Sigmoid colon (tissue), 7 donors: ENCODE measurements around the gene GARNL3. TPM values are rescaled to one million over a fixed set of nuclear protein-coding genes. Genes with fewer than 3 reads are reported as not detected.

Experiments used
- DNase-seq: peaks from one replicate; pipeline ENCODE4 v3.0.0-alpha.2; 2019
- H3K27ac ChIP-seq, 4 donors: fragments of 200-600 bp; sonication (generic); one replicate each; pipeline ENCODE4 v1.5.1; 2016 to 2019; ENCODE audit warnings: mild to moderate bottlenecking in 1 of 4
- H3K27me3 ChIP-seq, 3 donors: fragments of 200-600 bp; sonication (generic); one replicate each; pipeline ENCODE4 v1.5.1; 2019; ENCODE audit warnings: mild to moderate bottlenecking in 1 of 3
- H3K36me3 ChIP-seq, 4 donors: fragments of 200-600 bp; sonication (generic); one replicate each; pipeline ENCODE4 v1.5.1; 2016 to 2019
- H3K4me1 ChIP-seq, 4 donors: fragments of 200-600 bp; sonication (generic); one replicate each; pipeline ENCODE4 v1.5.1; 2017 to 2019
- H3K4me3 ChIP-seq, 4 donors: fragments of 200-600 bp; sonication (generic); one replicate each; pipeline ENCODE4 v1.5.1; 2017 to 2019; ENCODE audit warnings: mild to moderate bottlenecking in 2 of 4, moderate library complexity in 1 of 4
- H3K9me3 ChIP-seq, 4 donors: fragments of 200-600 bp in 3 of 4; sonication (generic) in 3 of 4; one replicate each; pipeline versions ENCODE4 v1.5.1 to v1.6.1; 2013 to 2019
- EP300 ChIP-seq, 4 donors: sonication (generic); formaldehyde crosslinking; IDR thresholded peaks; one replicate each; pipeline ENCODE4 v1.6.1; 2017; ENCODE audit warnings: antibody characterized with exemption in 4 of 4
- POLR2A ChIP-seq, 2 donors: fragments of 450-650 bp; IDR thresholded peaks; one replicate each; pipeline ENCODE4 v1.6.1; 2016; ENCODE audit warnings: antibody characterized with exemption in 2 of 2, mild to moderate bottlenecking in 2 of 2, moderate library complexity in 2 of 2
- POLR2AphosphoS5 ChIP-seq, 4 donors: sonication (generic); formaldehyde crosslinking; IDR thresholded peaks; one replicate each; pipeline ENCODE4 v1.6.1; 2017; ENCODE audit warnings: antibody characterized with exemption in 4 of 4
- WGBS, 2 donors: extraction: QIAGEN DNeasy Blood & Tissue Kit; methylation state at CpG; one replicate each; pipeline ENCODE4 v1.1.7; 2013; 5-methylcytosine and 5-hydroxymethylcytosine counted together
- intact Hi-C: fragments of 100-400 bp; cut with DNase I; formaldehyde crosslinking; loops from one replicate; pipeline ENCODE4 v1.15.1; 2023
- polyA plus RNA-seq, 3 donors: library from polyadenylated mRNA; stranded (reverse); fragments of 200-250 nt; gene quantifications; one replicate each; pipeline ENCODE4 v1.2.3, GENCODE V29; 2013
- total RNA-seq, 4 donors: library from RNA; depleted of rRNA; stranded (reverse); fragments of >200 nt; gene quantifications; one replicate each; pipeline ENCODE4 v1.1.0, GENCODE V29; 2016
- TF ChIP-seq, protein P1 (sequence below), 4 experiments: fragments of 450-650 bp in 3 of 4; fragments of 200-600 bp in 1 of 4; IDR thresholded peaks; one replicate each; pipeline ENCODE4 v1.5.1; 2016 to 2019; ENCODE audit warnings: antibody characterized with exemption in 4 of 4, mild to moderate bottlenecking in 3 of 4, moderate library complexity in 2 of 4
- donor health status: healthy with polysubstance abuse.
- donor health status: Bipolar disorder and iron deficiency.
- donor health status: healthy.

GARNL3 gene
- total and polyA plus RNA-seq, 7 donors, result 0.92 to 28.0 (median 10.2) TPM

- intact Hi-C loops, result no loop called here
- no peak overlapping the region for H3K4me3 ChIP-seq
- no peak for TF ChIP-seq EP300 (IDR thresholded peaks at IDR 0.05)
- TF ChIP-seq, protein P1, sequence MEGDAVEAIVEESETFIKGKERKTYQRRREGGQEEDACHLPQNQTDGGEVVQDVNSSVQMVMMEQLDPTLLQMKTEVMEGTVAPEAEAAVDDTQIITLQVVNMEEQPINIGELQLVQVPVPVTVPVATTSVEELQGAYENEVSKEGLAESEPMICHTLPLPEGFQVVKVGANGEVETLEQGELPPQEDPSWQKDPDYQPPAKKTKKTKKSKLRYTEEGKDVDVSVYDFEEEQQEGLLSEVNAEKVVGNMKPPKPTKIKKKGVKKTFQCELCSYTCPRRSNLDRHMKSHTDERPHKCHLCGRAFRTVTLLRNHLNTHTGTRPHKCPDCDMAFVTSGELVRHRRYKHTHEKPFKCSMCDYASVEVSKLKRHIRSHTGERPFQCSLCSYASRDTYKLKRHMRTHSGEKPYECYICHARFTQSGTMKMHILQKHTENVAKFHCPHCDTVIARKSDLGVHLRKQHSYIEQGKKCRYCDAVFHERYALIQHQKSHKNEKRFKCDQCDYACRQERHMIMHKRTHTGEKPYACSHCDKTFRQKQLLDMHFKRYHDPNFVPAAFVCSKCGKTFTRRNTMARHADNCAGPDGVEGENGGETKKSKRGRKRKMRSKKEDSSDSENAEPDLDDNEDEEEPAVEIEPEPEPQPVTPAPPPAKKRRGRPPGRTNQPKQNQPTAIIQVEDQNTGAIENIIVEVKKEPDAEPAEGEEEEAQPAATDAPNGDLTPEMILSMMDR (IDR thresholded peaks at IDR 0.05), result no peak
- WGBS, 2 donors, result 84 to 95% methylated on average over 3 of the region's 3 CpGs
- H3K9me3 ChIP-seq, result no peaks in the 10 kb centered on the region
- H3K27me3 ChIP-seq, result no peaks in the 10 kb centered on the region
- no peaks in the 10 kb centered on the region for H3K4me1 ChIP-seq
- no peak for DNase-seq
- H3K27ac ChIP-seq, result no peak overlapping the region
- no peaks in the 10 kb centered on the region for H3K36me3 ChIP-seq
These were observed 36.4 kb downstream of the GARNL3 start for GRCh38 chr9:127300886-127301447.

- intact Hi-C loops, result no loop called here
- Histone ChIP-seq H3K4me1 (peaks cover 0 to 8% (median 0%) of the 10 kb centered on the region in 4 donors), H3K27me3 (no peaks in the 10 kb centered on the region), H3K4me3 (no peak overlapping the region), H3K36me3 (no peaks in the 10 kb centered on the region), H3K27ac (no peak overlapping the region), H3K9me3 (no peaks in the 10 kb centered on the region)
- TF ChIP-seq POLR2A (IDR thresholded peaks at IDR 0.05), result no peak
- TF ChIP-seq EP300 (IDR thresholded peaks at IDR 0.05), result no peak
- TF ChIP-seq, protein P1 (IDR thresholded peaks at IDR 0.05), result no peak
- TF ChIP-seq POLR2AphosphoS5 (IDR thresholded peaks at IDR 0.05), result no peak
- no peak for DNase-seq
- WGBS, 2 donors, result 81 to 87% methylated on average over 1 of the region's 1 CpG
These were observed 39.3 kb downstream of the GARNL3 start for GRCh38 chr9:127303830-127304229.

DNA sequence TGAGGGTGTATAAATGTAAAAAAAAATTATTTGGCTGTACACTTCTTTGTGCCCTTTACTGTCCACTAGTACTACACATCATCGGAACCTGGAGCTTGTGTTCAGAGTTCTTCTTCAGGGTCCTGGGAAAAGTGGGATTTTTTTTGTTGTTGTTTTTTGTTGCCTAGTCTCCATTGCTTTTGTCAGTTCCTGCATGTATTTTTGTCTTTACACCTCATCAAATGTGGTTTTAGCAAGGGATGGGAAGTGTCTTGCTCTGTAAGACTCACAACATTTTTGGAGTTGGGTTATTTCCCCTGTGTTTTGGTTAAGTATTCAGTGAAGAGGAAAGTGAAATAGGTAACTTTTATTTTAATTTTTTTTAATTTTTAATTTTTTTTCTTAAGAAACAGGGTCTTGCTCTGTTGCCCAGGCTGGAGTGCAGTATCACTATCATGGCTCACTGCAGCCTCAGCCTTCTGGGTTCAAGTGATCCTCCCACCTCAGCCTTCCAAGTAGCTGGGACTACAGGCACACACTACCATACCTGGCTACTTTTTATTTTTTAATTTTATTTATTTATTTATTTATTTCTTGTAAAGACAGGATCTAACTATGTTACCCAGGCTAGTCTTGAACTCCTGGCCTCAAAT, 40.7 kb downstream of the GARNL3 start:
- no peak overlapping the region for H3K27ac ChIP-seq
- DNase-seq, result no peak
- no peak overlapping the region for H3K4me3 ChIP-seq
- no peaks in the 10 kb centered on the region for H3K36me3 ChIP-seq
- no peaks in the 10 kb centered on the region for H3K27me3 ChIP-seq
- no peaks in the 10 kb centered on the region for H3K9me3 ChIP-seq
- peaks cover 0 to 8% (median 0%) of the 10 kb centered on the region in 4 donors for H3K4me1 ChIP-seq
- 100% methylated on average over 1 of the region's 1 CpG for WGBS, 2 donors
- intact Hi-C loops, result no loop called here
- TF ChIP-seq POLR2AphosphoS5 (IDR thresholded peaks at IDR 0.05) (no peak), EP300 (IDR thresholded peaks at IDR 0.05) (no peak), POLR2A (IDR thresholded peaks at IDR 0.05) (no peak)
- TF ChIP-seq, protein P1 (IDR thresholded peaks at IDR 0.05), result no peak

- DNase-seq, result no peak
- Histone ChIP-seq H3K4me3 (no peak overlapping the region), H3K4me1 (peaks cover 0 to 10% (median under 1%) of the 10 kb centered on the region in 4 donors), H3K36me3 (no peaks in the 10 kb centered on the region), H3K27me3 (no peaks in the 10 kb centered on the region), H3K27ac (no peak overlapping the region), H3K9me3 (no peaks in the 10 kb centered on the region)
- TF ChIP-seq POLR2A (IDR thresholded peaks at IDR 0.05), result no peak
- TF ChIP-seq EP300 (IDR thresholded peaks at IDR 0.05), result no peak
- TF ChIP-seq POLR2AphosphoS5 (IDR thresholded peaks at IDR 0.05), result no peak
- TF ChIP-seq, protein P1 (IDR thresholded peaks at IDR 0.05), result no peak
- intact Hi-C loops, result no loop called here
- WGBS, 2 donors, result 70 to 71% methylated on average over 4 of the region's 4 CpGs
These were observed 41.3 kb downstream of the GARNL3 start for GRCh38 chr9:127305838-127306226.
